Peyer's patch (tissue), 4 donors: ENCODE results near the gene ZNF280A.

Source experiments
- POLR2A ChIP-seq, 2 donors: fragments of 450-650 bp; IDR thresholded peaks; one replicate each; pipeline ENCODE4 v1.5.1; 2017; ENCODE audit warnings: antibody characterized with exemption in 2 of 2, mild to moderate bottlenecking in 2 of 2, moderate library complexity in 2 of 2
- TF ChIP-seq, protein P1 (sequence below), 6 experiments: fragments of 450-650 bp in 4 of 6; fragments of 200-600 bp in 2 of 6; sonication (generic) in 1 of 6; IDR thresholded peaks; one replicate each; pipeline ENCODE4 v1.5.1; 2017 to 2019; ENCODE audit warnings: antibody characterized with exemption in 6 of 6, mild to moderate bottlenecking in 3 of 6, moderate library complexity in 1 of 6

DNA sequence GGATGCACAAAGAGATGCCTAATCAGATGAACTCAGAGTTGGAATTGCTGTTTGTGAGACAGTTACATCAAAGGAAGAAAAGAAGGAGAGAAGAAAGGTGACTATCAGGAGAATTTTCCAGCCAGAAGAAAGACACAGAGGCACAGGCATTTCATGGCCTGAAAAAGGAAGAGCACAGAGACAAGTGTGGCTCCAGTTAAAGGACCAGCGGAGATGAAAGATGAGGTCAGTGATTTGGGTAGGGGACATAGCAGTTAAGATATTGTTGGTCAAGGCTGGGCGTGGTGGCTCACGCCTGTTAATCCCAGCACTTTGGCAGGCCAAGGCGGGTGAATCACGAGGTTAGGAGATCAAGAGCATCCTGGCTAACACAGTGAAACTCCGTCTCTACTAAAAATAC lies 3.4 kb upstream of the ZNF280A start:
- TF ChIP-seq, protein P1, sequence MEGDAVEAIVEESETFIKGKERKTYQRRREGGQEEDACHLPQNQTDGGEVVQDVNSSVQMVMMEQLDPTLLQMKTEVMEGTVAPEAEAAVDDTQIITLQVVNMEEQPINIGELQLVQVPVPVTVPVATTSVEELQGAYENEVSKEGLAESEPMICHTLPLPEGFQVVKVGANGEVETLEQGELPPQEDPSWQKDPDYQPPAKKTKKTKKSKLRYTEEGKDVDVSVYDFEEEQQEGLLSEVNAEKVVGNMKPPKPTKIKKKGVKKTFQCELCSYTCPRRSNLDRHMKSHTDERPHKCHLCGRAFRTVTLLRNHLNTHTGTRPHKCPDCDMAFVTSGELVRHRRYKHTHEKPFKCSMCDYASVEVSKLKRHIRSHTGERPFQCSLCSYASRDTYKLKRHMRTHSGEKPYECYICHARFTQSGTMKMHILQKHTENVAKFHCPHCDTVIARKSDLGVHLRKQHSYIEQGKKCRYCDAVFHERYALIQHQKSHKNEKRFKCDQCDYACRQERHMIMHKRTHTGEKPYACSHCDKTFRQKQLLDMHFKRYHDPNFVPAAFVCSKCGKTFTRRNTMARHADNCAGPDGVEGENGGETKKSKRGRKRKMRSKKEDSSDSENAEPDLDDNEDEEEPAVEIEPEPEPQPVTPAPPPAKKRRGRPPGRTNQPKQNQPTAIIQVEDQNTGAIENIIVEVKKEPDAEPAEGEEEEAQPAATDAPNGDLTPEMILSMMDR (IDR thresholded peaks at IDR 0.05): no peak
- TF ChIP-seq POLR2A (IDR thresholded peaks at IDR 0.05): no peak
